Measurements from ENCODE around the gene HGF.

DNA sequence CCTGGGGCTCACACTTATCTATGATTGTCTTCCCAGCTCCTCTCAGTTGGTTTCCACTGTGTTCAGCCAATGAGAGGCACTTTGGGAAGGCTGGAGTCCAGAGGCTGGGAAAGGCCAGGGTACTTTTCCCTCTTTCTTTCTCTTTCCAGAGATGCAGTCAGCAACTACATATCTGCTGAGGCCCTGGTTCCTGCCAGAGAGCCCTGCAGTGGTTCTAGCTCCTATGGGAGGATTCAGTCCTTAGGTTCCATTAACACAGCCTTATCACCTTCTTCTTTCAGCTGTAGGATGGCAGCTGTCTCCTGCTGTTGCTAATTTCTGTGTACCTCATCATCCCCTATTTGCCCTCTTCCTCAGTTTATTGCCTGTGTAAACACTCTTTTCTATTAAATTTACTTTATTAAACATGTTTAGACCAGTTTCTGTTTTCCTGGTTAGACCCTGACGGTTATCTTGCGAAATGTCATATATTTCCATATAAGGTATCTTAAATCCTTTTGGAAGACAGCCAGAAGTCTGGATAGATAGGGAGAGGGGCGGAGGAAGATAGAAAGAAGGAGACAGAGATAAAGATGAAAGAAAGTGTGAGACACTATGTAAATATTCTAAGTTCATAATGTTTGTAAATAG is 100.3 kb downstream of the HGF start:
- TF ChIP-seq POLR2A (IDR thresholded peaks at IDR 0.05) (no peak), CTCF (IDR thresholded peaks at IDR 0.05) (no peak)
